ENCODE data around the gene PNPLA6. TPM values are rescaled to one million over a fixed set of nuclear protein-coding genes. Genes with fewer than 3 reads are reported as not detected.

The PNPLA6 gene
- total and polyA plus RNA-seq, 10 of the 15 experiments (the other 5 are each of a cell fraction or from before 2014, with no cell fraction given), result 0.95 to 105 (median 40.0) TPM

GRCh38 chr19:7488736-7489353 is 46.7 kb upstream of the PNPLA6 start, which contains the start of gene PEX11G (continued):
- TF ChIP-seq E2F8 (IDR thresholded peaks at IDR 0.05; ENCODE audit: low read depth, partially characterized antibody) (no peak), ZZZ3 (IDR thresholded peaks at IDR 0.05; ENCODE audit: control insufficient read depth, insufficient read length, low read depth) (no peak), E2F4 (IDR thresholded peaks at IDR 0.05; ENCODE audit: low read depth, low read length) (no peak), IKZF2 (IDR thresholded peaks at IDR 0.05) (no peak), ATF2 (IDR thresholded peaks at IDR 0.05; ENCODE audit: low read length) (no peak), RAD51 (IDR thresholded peaks at IDR 0.05) (no peak), MEF2A (IDR thresholded peaks at IDR 0.05; ENCODE audit: insufficient read depth, low read depth, low read length) (no peak), BCLAF1 (IDR thresholded peaks at IDR 0.05) (no peak), TAF1 (IDR thresholded peaks at IDR 0.05; ENCODE audit: borderline replicate concordance, low read depth, low read length) (no peak), HDAC6 (IDR thresholded peaks at IDR 0.05; ENCODE audit: unreplicated experiment) (no peak), REST (IDR thresholded peaks at IDR 0.05; ENCODE audit: low read depth, low read length) (no peak), GABPA (IDR thresholded peaks at IDR 0.05; ENCODE audit: low read depth) (no peak), DPF2 (IDR thresholded peaks at IDR 0.05) (peak; percentile 67), POU2F2 (IDR thresholded peaks at IDR 0.05; ENCODE audit: borderline replicate concordance, low read depth, low read length) (peak; percentile 54; the same call in 1 of the 3 replicates)

Data from GM12878 (cell line).